Left ventricle myocardium inferior (tissue), 1 donor: ENCODE measurements around the gene IFNG. TPM values are rescaled to one million over a fixed set of nuclear protein-coding genes. Genes with fewer than 3 reads are reported as not detected.

Experiments
- DNase-seq: peaks from one replicate; pipeline ENCODE4 v3.0.0-alpha.2; 2020
- H3K27ac ChIP-seq: fragments of 200-600 bp; replicated peaks from 2 replicates; pipeline ENCODE4 v1.8.0; 2021
- H3K27me3 ChIP-seq: fragments of 200-600 bp; 2 replicates; pipeline ENCODE4 v1.8.0; 2021; ENCODE audit warnings: low read depth
- H3K36me3 ChIP-seq: fragments of 200-600 bp; 2 replicates; pipeline ENCODE4 v1.8.0; 2021
- H3K4me1 ChIP-seq: fragments of 200-600 bp; 2 replicates; pipeline ENCODE4 v1.8.0; 2021
- H3K4me3 ChIP-seq: fragments of 200-600 bp; 2 replicates; pipeline ENCODE4 v1.8.0; 2021; ENCODE audit warnings: mild to moderate bottlenecking, moderate library complexity
- H3K9me3 ChIP-seq: fragments of 200-600 bp; replicated peaks from 2 replicates; pipeline ENCODE4 v1.8.0; 2021
- intact Hi-C: fragments of 100-400 bp; cut with micrococcal nuclease; formaldehyde crosslinking; loops from one replicate; pipeline ENCODE4 v1.11.0; 2022
- total RNA-seq: library from RNA; stranded (reverse); fragmentation: NEBNext Ultra II Directional; extraction: Animal tissue kit (Norgen Biotek cat#: 25700); gene quantifications from one replicate; pipeline ENCODE4 v1.2.1, GENCODE V29; 2021
- TF ChIP-seq, protein P1 (sequence below): fragments of 200-600 bp; IDR thresholded peaks from 2 replicates; pipeline ENCODE4 v1.8.0; 2021; ENCODE audit warnings: antibody characterized with exemption, mild to moderate bottlenecking, borderline replicate concordance
- donor health status: DM: no; HTN: yes; CAD: no; lungs with severe emphysema.

Gene IFNG
- total RNA-seq, 1 donor from 2014 or later, result not detected

- peaks cover 18% of the 10 kb centered on the region for H3K27me3 ChIP-seq
- TF ChIP-seq, protein P1, sequence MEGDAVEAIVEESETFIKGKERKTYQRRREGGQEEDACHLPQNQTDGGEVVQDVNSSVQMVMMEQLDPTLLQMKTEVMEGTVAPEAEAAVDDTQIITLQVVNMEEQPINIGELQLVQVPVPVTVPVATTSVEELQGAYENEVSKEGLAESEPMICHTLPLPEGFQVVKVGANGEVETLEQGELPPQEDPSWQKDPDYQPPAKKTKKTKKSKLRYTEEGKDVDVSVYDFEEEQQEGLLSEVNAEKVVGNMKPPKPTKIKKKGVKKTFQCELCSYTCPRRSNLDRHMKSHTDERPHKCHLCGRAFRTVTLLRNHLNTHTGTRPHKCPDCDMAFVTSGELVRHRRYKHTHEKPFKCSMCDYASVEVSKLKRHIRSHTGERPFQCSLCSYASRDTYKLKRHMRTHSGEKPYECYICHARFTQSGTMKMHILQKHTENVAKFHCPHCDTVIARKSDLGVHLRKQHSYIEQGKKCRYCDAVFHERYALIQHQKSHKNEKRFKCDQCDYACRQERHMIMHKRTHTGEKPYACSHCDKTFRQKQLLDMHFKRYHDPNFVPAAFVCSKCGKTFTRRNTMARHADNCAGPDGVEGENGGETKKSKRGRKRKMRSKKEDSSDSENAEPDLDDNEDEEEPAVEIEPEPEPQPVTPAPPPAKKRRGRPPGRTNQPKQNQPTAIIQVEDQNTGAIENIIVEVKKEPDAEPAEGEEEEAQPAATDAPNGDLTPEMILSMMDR, result no peak
- H3K4me1 ChIP-seq, result no peaks in the 10 kb centered on the region
- intact Hi-C loops, result no loop called here
- H3K27ac ChIP-seq, result no peak overlapping the region
- H3K9me3 ChIP-seq, result no peaks in the 10 kb centered on the region
- no peak overlapping the region for H3K4me3 ChIP-seq
- no peaks in the 10 kb centered on the region for H3K36me3 ChIP-seq
- no peak for DNase-seq
Measured at GRCh38 chr12:68199127-68199526, 39.6 kb upstream of the IFNG start.

DNA sequence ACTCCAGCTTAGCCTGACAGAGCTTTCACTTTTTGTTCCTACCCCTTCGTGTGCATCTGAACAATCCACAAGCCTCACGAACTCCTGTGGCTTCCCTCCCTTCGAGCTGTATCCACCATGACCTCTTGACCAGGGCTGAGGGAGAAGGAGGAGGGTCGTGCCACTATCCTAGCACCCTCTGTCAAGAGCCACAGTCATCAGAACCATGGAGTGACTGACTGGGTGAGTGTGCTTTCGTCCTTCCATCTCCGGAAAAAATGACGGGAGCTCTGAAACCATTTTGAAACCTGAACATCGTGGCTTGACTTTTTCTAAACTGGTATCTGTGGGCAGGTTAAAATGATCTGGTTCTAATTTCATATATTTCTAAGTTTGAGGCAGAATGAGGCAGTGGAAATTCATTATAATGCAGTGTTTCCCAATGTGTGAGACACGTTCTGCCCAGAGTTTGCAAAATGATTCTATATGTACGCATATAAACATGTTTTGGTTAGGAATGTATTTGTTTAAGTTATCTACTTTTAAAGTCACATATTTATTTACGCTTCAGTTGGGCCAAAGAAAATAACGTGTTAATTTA is 39.1 kb upstream of the IFNG start:
- Histone ChIP-seq H3K36me3 (no peaks in the 10 kb centered on the region), H3K27me3 (peaks cover 13% of the 10 kb centered on the region), H3K4me1 (no peaks in the 10 kb centered on the region), H3K4me3 (no peak overlapping the region), H3K9me3 (no peaks in the 10 kb centered on the region), H3K27ac (no peak overlapping the region)
- intact Hi-C loops, result no loop called here
- TF ChIP-seq, protein P1, result no peak
- no peak for DNase-seq

DNA sequence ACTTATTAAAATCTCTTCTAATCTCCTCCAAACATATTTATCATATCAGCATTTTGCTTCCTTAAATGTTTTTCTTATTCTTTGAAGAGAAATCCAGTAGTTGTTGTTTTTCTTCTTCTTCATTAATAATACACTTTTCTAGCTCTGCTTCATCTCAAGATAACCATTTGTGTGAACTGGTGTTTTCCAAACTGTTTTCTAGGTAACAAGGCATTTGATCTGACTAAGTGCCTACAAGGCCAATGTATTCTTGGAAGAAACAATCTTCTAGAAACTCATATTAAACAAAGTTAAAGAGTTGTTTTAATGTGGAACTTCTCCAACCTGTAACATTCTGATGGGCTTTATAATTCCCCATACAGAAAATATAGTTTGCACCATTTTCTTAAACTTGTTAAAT is 30.8 kb upstream of the IFNG start:
- Histone ChIP-seq H3K36me3 (no peaks in the 10 kb centered on the region), H3K27me3 (peaks cover 13% of the 10 kb centered on the region), H3K4me3 (no peak overlapping the region), H3K4me1 (no peaks in the 10 kb centered on the region), H3K9me3 (no peaks in the 10 kb centered on the region), H3K27ac (no peak overlapping the region)
- TF ChIP-seq, protein P1, result no peak
- intact Hi-C loops, result no loop called here
- DNase-seq, result no peak

DNA sequence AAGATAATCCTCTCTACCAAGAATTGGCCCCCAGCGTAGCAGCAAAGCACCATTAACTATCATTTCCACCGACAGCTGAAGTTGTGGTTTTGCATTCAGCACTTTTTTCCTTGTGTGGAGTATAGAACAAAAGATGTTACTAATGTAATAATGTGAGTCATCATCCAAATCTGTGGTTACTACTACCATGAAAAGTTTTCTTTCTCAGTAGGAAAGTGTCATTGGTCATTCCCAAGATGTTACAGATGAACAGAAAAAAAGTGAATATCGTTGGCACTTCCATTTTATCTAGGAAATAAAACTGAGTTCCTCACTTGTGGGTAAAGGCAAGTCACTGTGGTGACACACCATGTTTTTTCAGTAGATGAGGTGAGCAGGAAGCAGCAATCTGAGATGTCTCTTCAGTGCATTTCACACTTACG is 30.3 kb upstream of the IFNG start:
- no peaks in the 10 kb centered on the region for H3K4me1 ChIP-seq
- H3K27ac ChIP-seq, result no peak overlapping the region
- no peaks in the 10 kb centered on the region for H3K36me3 ChIP-seq
- no peaks in the 10 kb centered on the region for H3K9me3 ChIP-seq
- intact Hi-C loops, result no loop called here
- H3K27me3 ChIP-seq, result peaks cover 13% of the 10 kb centered on the region
- no peak for DNase-seq
- no peak overlapping the region for H3K4me3 ChIP-seq
- TF ChIP-seq, protein P1, result no peak

DNA sequence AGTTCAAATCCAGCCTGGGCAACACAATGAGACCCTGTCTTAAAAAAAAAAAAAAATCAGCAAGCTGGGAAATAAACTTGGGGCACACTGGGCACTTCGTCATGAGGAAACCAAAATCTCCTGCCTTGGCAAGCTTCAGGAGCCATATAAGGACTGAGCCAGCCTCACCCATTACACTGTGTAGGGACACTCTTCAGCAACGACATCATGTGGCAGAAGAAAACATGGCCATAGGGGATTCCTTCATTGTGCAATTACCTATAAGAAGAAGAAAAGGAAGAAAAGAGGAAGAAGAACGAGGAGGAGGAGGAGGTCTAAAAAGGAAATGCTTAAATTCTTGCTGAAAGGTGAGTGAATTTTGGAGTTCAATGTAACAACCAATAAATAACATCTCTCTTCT is 26.1 kb upstream of the IFNG start:
- Histone ChIP-seq H3K4me1 (no peaks in the 10 kb centered on the region), H3K4me3 (no peak overlapping the region), H3K27me3 (peaks cover 13% of the 10 kb centered on the region), H3K9me3 (no peaks in the 10 kb centered on the region), H3K27ac (no peak overlapping the region), H3K36me3 (no peaks in the 10 kb centered on the region)
- intact Hi-C loops, result no loop called here
- DNase-seq, result no peak
- TF ChIP-seq, protein P1, result no peak
